B cell (primary cell): Measurements from ENCODE around the gene RASA1. TPM values are rescaled to one million over a fixed set of nuclear protein-coding genes. Genes with fewer than 3 reads are reported as not detected.

Experiments used
- ATAC-seq: fragments of 200-7000 bp; cut with Tn5 transposase; one replicate; pipeline ENCODE4 v1.10.0; 2021; ENCODE audit warnings: low read depth, mild to moderate bottlenecking, moderate number of reproducible peaks, moderate library complexity
- CTCF ChIA-PET: fragments of 350-600 bp; sonication (Branson Sonifier 250); formaldehyde crosslinking; loops from one replicate; lab custom pipeline; 2021; ENCODE audit warnings: antibody characterized with exemption, inconsistent platforms; lab: Charles Lee
- POLR2A ChIA-PET: fragments of 350-600 bp; sonication (Branson Sonifier 250); formaldehyde crosslinking; loops from one replicate; lab custom pipeline; 2021; ENCODE audit warnings: antibody characterized with exemption; lab: Charles Lee
- DNase-seq: peaks from one replicate; pipeline ENCODE4 v3.0.0; 2013
- H2AFZ ChIP-seq: 2 replicates; pipeline ENCODE4 v1.6.1; 2012; ENCODE audit warnings: mild to moderate bottlenecking, low read depth, low read length; ENCODE audit not compliant: insufficient read depth, poor library complexity, severe bottlenecking
- H3K27ac ChIP-seq, 2 donors: 1 replicate in 1 of 2; 2 replicates in 1 of 2; pipeline ENCODE4 v1.5.1; 2012 to 2013; ENCODE audit warnings: low read length in 2 of 2, mild to moderate bottlenecking in 2 of 2, moderate library complexity in 1 of 2
- H3K27me3 ChIP-seq, 4 experiments: fragments of 200-600 bp in 1 of 4; sonication (generic) in 1 of 4; replicated peaks in 1 of 4; 1 replicate in 2 of 4; 2 replicates in 2 of 4; pipeline versions ENCODE4 v1.6.1 to v1.7.0; 2013 to 2016; ENCODE audit warnings: low read length in 3 of 4, mild to moderate bottlenecking in 2 of 4, mixed read lengths in 1 of 4, moderate library complexity in 1 of 4; ENCODE audit not compliant: insufficient read depth in 4 of 4, control insufficient read depth in 3 of 4; ENCODE audit errors: control extremely low read depth in 1 of 4
- H3K36me3 ChIP-seq, 2 experiments: replicated peaks in 1 of 2; 1 replicate in 1 of 2; 2 replicates in 1 of 2; pipeline versions ENCODE4 v1.6.1 to v1.7.1; 2013; ENCODE audit warnings: low read length in 1 of 2; ENCODE audit not compliant: insufficient read depth in 2 of 2, control insufficient read depth in 1 of 2; ENCODE audit errors: control extremely low read depth in 1 of 2, extremely low read depth in 1 of 2
- H3K4me1 ChIP-seq, 2 donors: fragments of 200-600 bp in 1 of 2; sonication (generic) in 1 of 2; 1 replicate in 1 of 2; 2 replicates in 1 of 2; pipeline versions ENCODE4 v1.5.1 to v1.6.1; 2013 to 2017; ENCODE audit warnings: low read length in 2 of 2; ENCODE audit not compliant: control insufficient read depth in 2 of 2, insufficient read depth in 2 of 2
- H3K4me2 ChIP-seq: replicated peaks from 2 replicates; pipeline ENCODE3; 2012; ENCODE audit warnings: mild to moderate bottlenecking, low read depth, low read length; ENCODE audit not compliant: poor library complexity, severe bottlenecking
- H3K4me3 ChIP-seq, 5 experiments: fragments of 200-600 bp in 1 of 5; sonication (generic) in 1 of 5; 1 replicate in 3 of 5; 2 replicates in 2 of 5; pipeline versions ENCODE4 v1.5.1 to v1.7.0; 2011 to 2016; ENCODE audit warnings: low read length in 4 of 5, mild to moderate bottlenecking in 4 of 5, low read depth in 2 of 5, control low read depth in 1 of 5, moderate library complexity in 1 of 5; ENCODE audit not compliant: insufficient read depth in 1 of 5; ENCODE audit errors: control extremely low read depth in 1 of 5, extremely low read depth in 1 of 5
- H3K79me2 ChIP-seq: fragments of 200-600 bp; sonication (generic); one replicate; pipeline ENCODE4 v1.6.0; 2016; ENCODE audit warnings: low read length; ENCODE audit not compliant: control insufficient read depth, insufficient read depth
- H3K9ac ChIP-seq: fragments of 200-600 bp; sonication (generic); 2 replicates; pipeline ENCODE4 v1.6.1; 2017; ENCODE audit warnings: mild to moderate bottlenecking, low read length, moderate library complexity
- H3K9me3 ChIP-seq, 3 donors: one replicate each; pipeline versions ENCODE4 v1.6.1 to v1.7.1; 2013; ENCODE audit warnings: low read length in 2 of 3; ENCODE audit not compliant: control insufficient read depth in 2 of 3, insufficient read depth in 1 of 3; ENCODE audit errors: control extremely low read depth in 1 of 3
- H4K20me1 ChIP-seq: 2 replicates; pipeline ENCODE4 v1.6.0; 2012; ENCODE audit warnings: mild to moderate bottlenecking, low read length; ENCODE audit not compliant: insufficient read depth, control insufficient read depth, poor library complexity, severe bottlenecking
- H3K27ac Mint-ChIP-seq: one replicate; pipeline ENCODE4 v1.8.0; 2021; ENCODE audit warnings: mixed read lengths
- H3K27me3 Mint-ChIP-seq: one replicate; pipeline ENCODE4 v1.8.0; 2021; ENCODE audit warnings: mixed read lengths
- H3K4me1 Mint-ChIP-seq: one replicate; pipeline ENCODE4 v1.8.0; 2021; ENCODE audit warnings: mixed read lengths
- H3K4me3 Mint-ChIP-seq: one replicate; pipeline ENCODE4 v1.8.0; 2021; ENCODE audit warnings: mixed read lengths
- H3K9me3 Mint-ChIP-seq: one replicate; pipeline ENCODE4 v1.8.0; 2022; ENCODE audit warnings: mixed read lengths; ENCODE audit not compliant: insufficient read depth
- EZH2 ChIP-seq: IDR thresholded peaks from 2 replicates; pipeline ENCODE4 v1.6.1; 2012; ENCODE audit warnings: borderline replicate concordance, low read depth, mild to moderate bottlenecking, moderate library complexity, low read length; ENCODE audit not compliant: insufficient read depth, poor library complexity, severe bottlenecking
- WGBS: methylation state at CpG from one replicate; pipeline ENCODE4 v1.1.5; 2013; ENCODE audit warnings: missing lambda C conversion rate; ENCODE audit not compliant: insufficient coverage; 5-methylcytosine and 5-hydroxymethylcytosine counted together
- intact Hi-C: fragments of 100-400 bp; cut with micrococcal nuclease; formaldehyde crosslinking; loops from one replicate; pipeline ENCODE4 v1.10.0; 2022
- polyA plus RNA-seq: library from polyadenylated mRNA; depleted of rRNA; stranded (reverse); fragments of >200 nt; gene quantifications from 2 replicates; pipeline ENCODE4 v1.2.3, GENCODE V29; 2012
- total RNA-seq, 2 donors: library from RNA; stranded (reverse); fragments of 120-200 nt in 1 of 2; gene quantifications; 1 replicate in 1 of 2; 2 replicates in 1 of 2; pipeline versions ENCODE4 v1.2.3 to v1.2.4, GENCODE V29; 2013 to 2022
- TF ChIP-seq, protein P1 (sequence below): fragments of 200-600 bp; IDR thresholded peaks from one replicate; pipeline ENCODE4 v1.8.0; 2022; ENCODE audit warnings: antibody characterized with exemption, mild to moderate bottlenecking

Gene RASA1
- total and polyA plus RNA-seq, 2 donors (not counting 1 experiment from before 2014, with no cell fraction given) = 18.9 to 32.2 TPM

DNA sequence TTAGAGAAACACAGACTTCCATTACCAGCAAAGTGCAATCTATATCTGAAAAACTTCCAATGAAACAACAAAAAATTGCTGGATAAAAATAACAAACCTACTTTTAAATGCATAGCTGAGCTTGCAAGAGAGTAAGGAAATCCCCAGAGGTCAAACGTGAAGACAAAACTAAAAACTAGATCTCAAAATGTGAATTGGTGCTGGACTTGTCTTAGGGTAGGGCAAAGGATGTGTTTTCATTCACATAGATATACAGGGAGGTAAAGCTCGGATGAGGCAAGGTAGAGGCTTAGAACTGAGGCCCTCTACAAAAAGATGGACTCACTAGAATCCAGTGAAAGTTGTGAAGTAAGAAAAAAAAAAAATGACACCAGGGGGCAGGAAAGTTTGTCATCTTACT, 13.6 kb upstream of the RASA1 start:
- H3K27ac Mint-ChIP-seq = no peak overlapping the region
- 71% methylated on average over 1 of the region's 2 CpGs for WGBS
- Histone ChIP-seq H3K4me3 (no peak overlapping the region), H3K27me3 (no peaks in the 10 kb centered on the region), H3K4me1 (no peaks in the 10 kb centered on the region), H2AFZ (no peak overlapping the region), H4K20me1 (no peaks in the 10 kb centered on the region), H3K27ac (no peak overlapping the region), H3K4me2 (no peak overlapping the region), H3K79me2 (no peaks in the 10 kb centered on the region), H3K36me3 (no peaks in the 10 kb centered on the region), H3K9me3 (peaks cover 0 to 17% (median 0%) of the 10 kb centered on the region in 3 donors), H3K9ac (no peak overlapping the region)
- H3K9me3 Mint-ChIP-seq = no peaks in the 10 kb centered on the region
- DNase-seq (no peak), ATAC-seq (no peak)
- TF ChIP-seq, protein P1, sequence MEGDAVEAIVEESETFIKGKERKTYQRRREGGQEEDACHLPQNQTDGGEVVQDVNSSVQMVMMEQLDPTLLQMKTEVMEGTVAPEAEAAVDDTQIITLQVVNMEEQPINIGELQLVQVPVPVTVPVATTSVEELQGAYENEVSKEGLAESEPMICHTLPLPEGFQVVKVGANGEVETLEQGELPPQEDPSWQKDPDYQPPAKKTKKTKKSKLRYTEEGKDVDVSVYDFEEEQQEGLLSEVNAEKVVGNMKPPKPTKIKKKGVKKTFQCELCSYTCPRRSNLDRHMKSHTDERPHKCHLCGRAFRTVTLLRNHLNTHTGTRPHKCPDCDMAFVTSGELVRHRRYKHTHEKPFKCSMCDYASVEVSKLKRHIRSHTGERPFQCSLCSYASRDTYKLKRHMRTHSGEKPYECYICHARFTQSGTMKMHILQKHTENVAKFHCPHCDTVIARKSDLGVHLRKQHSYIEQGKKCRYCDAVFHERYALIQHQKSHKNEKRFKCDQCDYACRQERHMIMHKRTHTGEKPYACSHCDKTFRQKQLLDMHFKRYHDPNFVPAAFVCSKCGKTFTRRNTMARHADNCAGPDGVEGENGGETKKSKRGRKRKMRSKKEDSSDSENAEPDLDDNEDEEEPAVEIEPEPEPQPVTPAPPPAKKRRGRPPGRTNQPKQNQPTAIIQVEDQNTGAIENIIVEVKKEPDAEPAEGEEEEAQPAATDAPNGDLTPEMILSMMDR = no peak
- no peak for TF ChIP-seq EZH2
- intact Hi-C loops = no loop called here
- H3K4me1 Mint-ChIP-seq = peaks cover 5% of the 10 kb centered on the region
- H3K4me3 Mint-ChIP-seq = no peak overlapping the region
- ChIA-PET POLR2A (no interaction called here), CTCF (interaction anchor here (0.9 kb wide), 1 partner anchor 146 kb away, joined by 4 read pairs; no protein-coding TSS in a partner anchor)
- H3K27me3 Mint-ChIP-seq = no peaks in the 10 kb centered on the region

DNA sequence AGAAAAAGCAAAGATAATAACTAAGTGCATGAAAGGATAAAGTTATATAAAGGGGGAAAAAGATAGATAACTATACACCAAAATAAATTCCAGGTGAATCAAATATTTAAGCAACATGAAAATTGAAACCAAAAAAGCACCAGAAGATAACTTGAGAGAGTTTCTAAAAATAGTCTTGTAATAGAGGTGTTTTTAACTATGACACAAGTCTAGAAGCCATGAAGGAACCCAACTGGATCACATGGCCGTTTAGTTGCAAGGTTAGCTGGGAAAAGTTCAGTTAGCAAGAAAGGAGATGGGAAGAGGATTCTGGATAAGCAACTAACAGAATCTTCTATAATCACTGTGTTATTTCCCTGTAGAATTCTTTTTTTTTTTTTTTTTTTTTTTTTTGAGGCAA, 9.2 kb upstream of the RASA1 start:
- Mint-ChIP-seq H3K27me3 (no peaks in the 10 kb centered on the region), H3K9me3 (no peaks in the 10 kb centered on the region), H3K4me3 (no peak overlapping the region), H3K4me1 (peaks cover 5% of the 10 kb centered on the region), H3K27ac (no peak overlapping the region)
- DNase-seq (no peak), ATAC-seq (no peak)
- Histone ChIP-seq H3K4me2 (no peak overlapping the region), H3K4me3 (no peak overlapping the region), H3K79me2 (no peaks in the 10 kb centered on the region), H3K36me3 (no peaks in the 10 kb centered on the region), H4K20me1 (no peaks in the 10 kb centered on the region), H3K9ac (no peak overlapping the region), H3K27ac (no peak overlapping the region), H3K4me1 (no peaks in the 10 kb centered on the region), H2AFZ (no peak overlapping the region), H3K27me3 (no peaks in the 10 kb centered on the region), H3K9me3 (no peaks in the 10 kb centered on the region)
- ChIA-PET CTCF (no interaction called here), POLR2A (no interaction called here)
- no CpG with 5 or more reads among the region's 1 CpG for WGBS
- TF ChIP-seq, protein P1 = no peak
- TF ChIP-seq EZH2 = no peak
- intact Hi-C loops = no loop called here
